ENCODE results near the gene SPG11.

SPG11 gene

GRCh38 chr15:44666210-44667038 lies 3.0 kb upstream of the SPG11 start:
- peak overlapping the region; percentile 20; the same call in 1 of the 2 replicates for H3K4me2 ChIP-seq (ENCODE audit: low read length)
- no peak overlapping the region for H3K4me3 ChIP-seq (ENCODE audit: low read length)

GRCh38 chr15:44662478-44663409 lies 718 bp downstream of the SPG11 start:
- H4K20me1 ChIP-seq (ENCODE audit: control insufficient read depth, insufficient read depth, low read depth, low read length): no peaks in the 10 kb centered on the region
- peaks cover 30% of the 10 kb centered on the region for H3K36me3 ChIP-seq (ENCODE audit: control insufficient read depth, low read length)
- H3K79me2 ChIP-seq (ENCODE audit: control insufficient read depth, low read length): peaks cover 29% of the 10 kb centered on the region
- H3K27me3 ChIP-seq (ENCODE audit: control insufficient read depth, low read length): no peaks in the 10 kb centered on the region
- H3K9me2 ChIP-seq (replicated peaks; ENCODE audit: control insufficient read depth, low read length): no peaks in the 10 kb centered on the region
- H3K9me3 ChIP-seq (ENCODE audit: control insufficient read depth, insufficient read depth, low read length): no peaks in the 10 kb centered on the region
- peak overlapping the region; percentile 99 for H3K4me3 ChIP-seq (ENCODE audit: low read length)
- H3K27ac ChIP-seq (ENCODE audit: low read depth, low read length): peak overlapping the region; percentile 90
- peaks cover 9% of the 10 kb centered on the region for H3F3A ChIP-seq (ENCODE audit: control insufficient read depth, insufficient read depth)
- H3K4me1 ChIP-seq (ENCODE audit: control insufficient read depth, low read length): peaks cover 33% of the 10 kb centered on the region
- H3K4me2 ChIP-seq (ENCODE audit: low read length): peak overlapping the region; percentile 98
- TF ChIP-seq EZH2phosphoT487 (IDR thresholded peaks at IDR 0.05; ENCODE audit: borderline replicate concordance, low read length): no peak
- TF ChIP-seq CTCF (IDR thresholded peaks at IDR 0.05; ENCODE audit: low read depth, low read length, poor library complexity, severe bottlenecking): no peak

More at GRCh38 chr15:44666210-44667038, 3.0 kb upstream of the SPG11 start:
- Histone ChIP-seq H3K27me3 (ENCODE audit: control insufficient read depth, low read length) (no peaks in the 10 kb centered on the region), H3K79me2 (ENCODE audit: control insufficient read depth, low read length) (peaks cover 17% of the 10 kb centered on the region), H3F3A (ENCODE audit: control insufficient read depth, insufficient read depth) (peaks cover 5% of the 10 kb centered on the region; the same call in 1 of the 2 replicates), H3K4me1 (ENCODE audit: control insufficient read depth, low read length) (peaks cover 43% of the 10 kb centered on the region), H3K27ac (ENCODE audit: low read depth, low read length) (no peak overlapping the region), H3K9me3 (ENCODE audit: control insufficient read depth, insufficient read depth, low read length) (no peaks in the 10 kb centered on the region), H4K20me1 (ENCODE audit: control insufficient read depth, insufficient read depth, low read depth, low read length) (no peaks in the 10 kb centered on the region), H3K36me3 (ENCODE audit: control insufficient read depth, low read length) (peaks cover 6% of the 10 kb centered on the region), H3K9me2 (replicated peaks; ENCODE audit: control insufficient read depth, low read length) (no peaks in the 10 kb centered on the region)
- no peak for TF ChIP-seq CTCF (IDR thresholded peaks at IDR 0.05; ENCODE audit: low read depth, low read length, poor library complexity, severe bottlenecking)
- TF ChIP-seq EZH2phosphoT487 (IDR thresholded peaks at IDR 0.05; ENCODE audit: borderline replicate concordance, low read length): no peak

GRCh38 chr15:44661576-44661975 lies 1.9 kb downstream of the SPG11 start:
- Histone ChIP-seq H3K9me3 (ENCODE audit: control insufficient read depth, insufficient read depth, low read length) (no peaks in the 10 kb centered on the region), H3K36me3 (ENCODE audit: control insufficient read depth, low read length) (peaks cover 42% of the 10 kb centered on the region), H3K9me2 (replicated peaks; ENCODE audit: control insufficient read depth, low read length) (no peaks in the 10 kb centered on the region), H4K20me1 (ENCODE audit: control insufficient read depth, insufficient read depth, low read depth, low read length) (no peaks in the 10 kb centered on the region), H3K27me3 (ENCODE audit: control insufficient read depth, low read length) (no peaks in the 10 kb centered on the region), H3K4me3 (ENCODE audit: low read length) (peak overlapping the region; percentile 99), H3F3A (ENCODE audit: control insufficient read depth, insufficient read depth) (peaks cover 9% of the 10 kb centered on the region), H3K4me1 (ENCODE audit: control insufficient read depth, low read length) (peaks cover 28% of the 10 kb centered on the region), H3K27ac (ENCODE audit: low read depth, low read length) (no peak overlapping the region), H3K79me2 (ENCODE audit: control insufficient read depth, low read length) (peaks cover 29% of the 10 kb centered on the region), H3K4me2 (ENCODE audit: low read length) (peak overlapping the region; percentile 98)
- TF ChIP-seq EZH2phosphoT487 (IDR thresholded peaks at IDR 0.05; ENCODE audit: borderline replicate concordance, low read length) (no peak), CTCF (IDR thresholded peaks at IDR 0.05; ENCODE audit: low read depth, low read length, poor library complexity, severe bottlenecking) (no peak)
